ENCODE data around the gene WDFY1.

Gene WDFY1

GRCh38 chr2:223856584-223856983 is 88.6 kb downstream of the WDFY1 start:
- no peak for DNase-seq (ENCODE audit: low spot score)

- DNase-seq (ENCODE audit: low spot score): no peak
Observed at GRCh38 chr2:223856021-223856420, 89.1 kb downstream of the WDFY1 start.

- no peak for DNase-seq (ENCODE audit: low spot score)
Observed at GRCh38 chr2:223855426-223855825, 89.7 kb downstream of the WDFY1 start.

GRCh38 chr2:223854741-223855140 is 90.4 kb downstream of the WDFY1 start:
- no peak for DNase-seq (ENCODE audit: low spot score)

- no peak for DNase-seq (ENCODE audit: low spot score)
Observed at GRCh38 chr2:223853425-223853837, 91.7 kb downstream of the WDFY1 start.

DNA sequence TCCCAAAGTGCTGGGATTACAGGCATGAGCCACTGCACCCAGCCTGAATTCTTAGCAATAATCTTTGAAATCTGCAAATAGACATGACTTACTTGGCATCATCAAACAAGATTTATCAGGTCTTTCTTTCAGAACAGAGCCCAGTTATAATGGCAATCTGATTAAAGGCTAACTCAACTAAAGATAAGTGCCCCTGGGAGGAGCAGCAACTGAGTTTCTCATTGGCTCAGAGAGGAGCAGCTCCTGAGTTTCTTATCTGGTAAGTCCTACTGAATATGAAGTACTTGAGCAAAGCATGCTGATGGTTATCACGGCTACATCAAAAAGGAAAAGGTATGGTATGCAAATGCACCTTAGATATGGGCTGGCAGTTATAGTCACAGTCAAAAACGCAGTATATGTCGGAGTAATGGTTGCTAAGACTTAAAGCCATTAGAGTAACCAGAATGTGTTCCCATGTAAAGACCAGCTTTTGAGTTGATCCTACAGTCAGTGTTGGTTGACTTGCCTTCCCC is 92.8 kb downstream of the WDFY1 start:
- no peak for DNase-seq (ENCODE audit: low spot score)

GRCh38 chr2:223847410-223847809 is 97.7 kb downstream of the WDFY1 start:
- no peak for DNase-seq (ENCODE audit: low spot score)

DNA sequence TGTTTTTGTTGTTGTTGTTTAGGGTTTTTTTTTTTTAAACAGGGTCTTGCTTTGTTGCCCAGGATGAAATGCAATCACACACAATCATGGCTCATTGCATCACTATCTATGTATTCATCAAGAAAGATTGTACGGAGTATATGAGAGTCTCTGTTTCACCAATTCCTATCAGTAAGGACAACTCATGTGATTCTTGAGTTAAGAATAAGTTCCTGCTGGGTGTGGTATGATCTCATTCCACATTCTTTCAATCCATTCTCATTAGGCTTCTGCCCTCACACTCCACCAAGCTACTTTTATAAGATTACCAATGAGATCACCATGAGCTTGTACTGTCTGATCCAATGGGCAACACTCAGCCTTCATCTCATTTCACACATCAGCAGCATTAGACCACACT is 98.6 kb downstream of the WDFY1 start:
- DNase-seq (ENCODE audit: low spot score): peak; percentile 69

DNA sequence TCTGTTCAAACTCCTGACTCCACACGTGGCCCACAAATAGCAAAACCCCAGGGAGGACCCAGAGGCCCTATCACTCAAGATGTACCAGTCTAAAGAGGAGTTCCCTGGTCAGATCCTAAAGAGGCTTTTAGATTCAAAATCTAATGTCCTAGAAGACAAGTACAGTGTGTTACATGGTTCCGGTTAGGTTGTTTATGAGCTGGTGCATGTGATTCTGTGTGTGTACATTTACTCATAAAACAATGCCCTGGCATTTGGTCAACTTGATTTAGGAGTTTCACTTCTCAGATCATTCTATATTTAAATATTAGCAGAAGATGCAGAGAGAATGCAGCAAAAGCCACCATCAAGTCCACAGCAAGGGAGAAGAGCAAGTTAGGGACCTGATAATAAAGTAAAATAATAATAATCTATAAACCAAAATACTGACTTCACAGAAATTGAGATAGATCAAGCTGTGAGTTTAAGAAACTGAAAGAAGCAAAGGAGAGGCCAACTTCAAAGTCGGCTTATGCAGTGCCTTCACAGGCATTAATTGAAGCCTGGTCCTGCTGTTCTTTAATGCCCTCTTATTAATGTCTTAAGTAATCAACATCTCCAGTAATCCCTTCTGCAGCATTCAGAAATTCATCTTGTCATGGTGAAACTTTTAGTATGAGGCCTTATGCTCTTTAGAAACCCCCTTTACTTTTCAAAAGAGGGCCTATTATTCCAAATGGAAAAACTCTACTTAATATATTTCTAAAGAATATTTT is 103.5 kb downstream of the WDFY1 start:
- no peak for DNase-seq (ENCODE audit: low spot score)

GRCh38 chr2:223837287-223838061 is 107.7 kb downstream of the WDFY1 start, which contains the start of gene AP1S3:
TSS of gene AP1S3 (minus strand) at chr2:223837582. CDS start at chr2:223837450, 132 bp downstream.
- DNase-seq (ENCODE audit: low spot score): peak; percentile 79

DNA sequence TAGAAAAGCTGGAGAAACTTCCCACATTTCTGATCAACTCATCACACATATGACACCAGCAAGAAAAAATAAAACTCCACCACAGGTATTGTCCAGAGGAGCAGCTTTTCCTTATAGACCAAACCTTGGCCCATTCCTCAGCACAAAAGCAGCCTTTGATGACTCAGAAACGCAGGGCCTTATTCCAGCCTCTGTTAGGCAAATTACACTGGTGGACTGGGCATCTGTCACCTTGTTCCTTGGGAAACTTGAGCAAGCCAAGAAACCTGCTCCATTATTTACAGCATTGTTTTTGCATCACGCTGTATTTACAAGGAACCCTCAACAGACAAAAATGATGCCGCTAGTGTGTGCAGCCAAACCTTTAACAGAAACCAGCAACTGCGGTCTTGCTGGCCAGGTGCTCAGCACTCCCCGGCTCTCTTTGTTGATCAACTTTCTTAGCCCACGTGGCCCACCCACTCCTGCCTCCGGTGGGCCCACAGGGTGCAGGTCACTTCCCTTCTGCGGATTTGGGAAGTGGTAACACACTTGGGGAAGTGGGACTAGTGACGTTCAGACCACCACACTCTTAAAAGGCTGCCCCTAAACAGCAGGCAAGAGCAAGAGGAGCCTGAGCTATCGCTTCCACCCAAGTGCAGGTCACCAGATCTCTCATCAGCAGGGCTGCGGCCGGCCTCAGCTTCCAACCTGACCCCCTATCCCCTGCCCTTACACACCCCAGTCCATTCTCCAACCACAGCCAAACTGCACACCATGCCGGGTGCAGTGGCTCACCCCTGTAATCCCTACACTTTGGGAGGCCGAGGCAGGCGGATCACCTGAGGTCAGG is 109.2 kb downstream of the WDFY1 start:
- DNase-seq (ENCODE audit: low spot score): no peak

- DNase-seq (ENCODE audit: low spot score): no peak
Observed at GRCh38 chr2:223834431-223834830, 110.7 kb downstream of the WDFY1 start.

GRCh38 chr2:223832241-223832903 is 112.8 kb downstream of the WDFY1 start:
- no peak for DNase-seq (ENCODE audit: low spot score)

GRCh38 chr2:223829128-223829527 is 116.0 kb downstream of the WDFY1 start:
- DNase-seq (ENCODE audit: low spot score): no peak

DNA sequence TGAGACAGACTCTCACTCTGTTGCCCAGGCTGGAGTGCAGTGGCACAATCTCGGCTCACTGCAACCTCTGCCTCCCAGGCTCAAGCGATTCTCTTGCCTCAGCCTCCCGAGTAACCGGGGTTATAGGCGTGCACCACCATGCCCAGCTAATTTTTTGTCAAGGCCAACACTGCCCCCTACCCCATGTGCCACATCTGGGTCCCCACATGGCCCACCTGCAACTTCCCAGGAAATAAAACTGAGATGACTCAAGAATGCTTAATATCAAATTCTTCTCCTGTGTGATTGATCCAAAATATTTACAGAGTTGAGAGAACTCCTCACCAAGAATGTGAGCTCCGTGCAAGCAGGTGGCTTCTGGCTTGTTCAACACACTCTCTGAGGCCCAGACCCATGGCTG is 116.8 kb downstream of the WDFY1 start:
- DNase-seq (ENCODE audit: low spot score): no peak

DNA sequence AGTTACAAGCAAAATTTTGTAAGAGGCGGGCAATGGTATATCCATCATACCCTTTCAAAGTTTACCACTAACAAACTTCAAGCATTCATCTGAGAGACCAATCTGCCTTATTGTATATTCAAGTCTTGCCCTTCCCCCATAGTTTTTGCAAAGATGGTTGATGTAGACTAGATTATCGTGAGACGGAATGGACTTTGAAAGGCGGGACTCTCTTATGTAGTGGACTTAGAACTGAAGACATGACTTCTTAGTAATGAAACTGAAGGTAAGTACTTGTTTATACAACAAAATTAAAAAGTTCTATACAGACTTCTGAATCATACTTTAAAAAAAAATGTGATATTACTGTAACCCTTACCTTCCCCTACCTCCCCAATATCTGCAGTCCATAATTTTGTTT is 118.1 kb downstream of the WDFY1 start:
- DNase-seq (ENCODE audit: low spot score): no peak
